Esophagus muscularis mucosa (tissue), 3 donors: ENCODE data around the gene PHB1.

Experiments
- CTCF ChIP-seq, 3 experiments: fragments of 200-600 bp in 2 of 3; fragments of 450-650 bp in 1 of 3; sonication (generic) in 2 of 3; IDR thresholded peaks; one replicate each; pipeline ENCODE4 v1.5.1; 2017 to 2019; ENCODE audit warnings: antibody characterized with exemption in 3 of 3, mild to moderate bottlenecking in 2 of 3, moderate library complexity in 1 of 3
- POLR2AphosphoS5 ChIP-seq, 2 donors: sonication (generic); formaldehyde crosslinking; IDR thresholded peaks; one replicate each; pipeline ENCODE4 v1.6.1; 2017; ENCODE audit warnings: antibody characterized with exemption in 2 of 2

- no peak for TF ChIP-seq CTCF (IDR thresholded peaks at IDR 0.05)
- TF ChIP-seq POLR2AphosphoS5 (IDR thresholded peaks at IDR 0.05) = no peak
Measured at GRCh38 chr17:49381033-49381432, 33.6 kb downstream of the PHB1 start.
